Measurements from ENCODE around the gene STAT6. TPM values are rescaled to one million over a fixed set of nuclear protein-coding genes. Genes with fewer than 3 reads are reported as not detected.
A peak's percentile ranks its signal among the peaks of the same experiment; 100 is the strongest.

The STAT6 gene
- total and polyA plus RNA-seq, 2 of the 8 experiments (the other 6 are each of a cell fraction or from before 2014, with no cell fraction given): 32.9 to 38.7 TPM

- DNase-seq (ENCODE audit: low read depth in 1 of 2, low spot score in 2 of 2) (peak in 1 of 2 experiments; percentile 93), FAIRE-seq (peak; percentile 52)
- Histone ChIP-seq H3K56ac (replicated peaks; ENCODE audit: insufficient read length, low read depth, low read length) (peak overlapping the region; percentile 43), H2BK15ac (ENCODE audit: low read length) (peak overlapping the region; percentile 73; the same call in 1 of the 2 replicates), H2AK5ac (ENCODE audit: low read depth, low read length) (0 out of 2 replicates have a peak overlapping the region, but pooled peaks have one; percentile 32), H3K79me2 (ENCODE audit: control insufficient read depth in 1 of 2, insufficient read depth in 2 of 2, low read length in 2 of 2) (no peaks in the 10 kb centered on the region), H2BK5ac (ENCODE audit: low read depth, low read length) (peak overlapping the region; percentile 87), H3K14ac (ENCODE audit: insufficient read length) (peak overlapping the region; percentile 6), H2BK120ac (replicated peaks; ENCODE audit: low read depth, low read length) (no peak overlapping the region), H3K23me2 (ENCODE audit: low read depth, low read length) (peaks cover 15% of the 10 kb centered on the region), H4K20me1 (replicated peaks in 1 of 2; ENCODE audit: control insufficient read depth in 1 of 2, insufficient read depth in 2 of 2, low read length in 2 of 2) (no peaks in the 10 kb centered on the region), H3K9ac (replicated peaks in 1 of 4; ENCODE audit: extremely low read depth in 1 of 4, low read depth in 3 of 4, low read length in 3 of 4) (peak overlapping the region in 3 of 4 experiments; percentile 53 to 57 (median 56); a peak in 5 of 7 replicates), H3K18ac (ENCODE audit: extremely low read depth, low read length) (peak overlapping the region; percentile 42), H3K4me2 (ENCODE audit: insufficient read depth in 1 of 2, low read depth in 2 of 2, low read length in 2 of 2) (peak overlapping the region; percentile 81 to 96), H3K4me3 (ENCODE audit: extremely low read depth in 1 of 4, insufficient read depth in 2 of 4, low read depth in 3 of 4, low read length in 4 of 4) (peak overlapping the region; percentile 5 to 59 (median 50)), H4K8ac (ENCODE audit: extremely low read depth, insufficient read depth, low read length) (peak overlapping the region; percentile 88; the same call in 1 of the 2 replicates), H3K4ac (replicated peaks; ENCODE audit: insufficient read length, low read depth, low read length) (peak overlapping the region; percentile 73), H2AFZ (ENCODE audit: low read length) (peak overlapping the region; percentile 52; the same call in 1 of the 2 replicates), H4K5ac (ENCODE audit: insufficient read length, low read depth, low read length) (peak overlapping the region; percentile 41), H2BK20ac (ENCODE audit: low read length) (0 out of 2 replicates have a peak overlapping the region, but pooled peaks have one; percentile 6), H3K4me1 (replicated peaks in 1 of 4; ENCODE audit: control insufficient read depth in 3 of 4, insufficient read depth in 4 of 4, low read length in 3 of 4) (peaks cover 3 to 31% (median 15%) of the 10 kb centered on the region in 4 experiments), H3K9me3 (ENCODE audit: insufficient read depth in 2 of 2, low read depth in 1 of 2, low read length in 1 of 2) (no peaks in the 10 kb centered on the region), H3K27me3 (replicated peaks in 1 of 4; ENCODE audit: control insufficient read depth in 3 of 4, extremely low read depth in 1 of 4, insufficient read depth in 3 of 4, low read length in 3 of 4) (no peaks in the 10 kb centered on the region), H4K91ac (replicated peaks; ENCODE audit: insufficient read length, low read length) (peak overlapping the region; percentile 94), H3K23ac (ENCODE audit: insufficient read length) (no peak overlapping the region), H2BK12ac (ENCODE audit: low read depth, low read length) (peak overlapping the region; percentile 95), H3K27ac (ENCODE audit: low read depth, low read length) (peak overlapping the region; percentile 87; the same call in 1 of the 2 replicates), H3K79me1 (ENCODE audit: low read depth, low read length) (no peaks in the 10 kb centered on the region), H3K36me3 (ENCODE audit: control insufficient read depth in 2 of 4, insufficient read depth in 4 of 4, low read length in 3 of 4) (no peaks in the 10 kb centered on the region; a peak in 1 of 8 replicates)
- POLR2A ChIA-PET (ENCODE audit: partially characterized antibody): interaction anchor here (0.8 to 13.0 kb wide), 20 partner anchors 14 to 481 kb away, joined by 3 to 352 read pairs (median 6); partner anchors contain the start of genes LRP1, NAB2, NACA and NEMP1
- CTCF ChIA-PET (ENCODE audit: partially characterized antibody): interaction anchor here (0.7 to 15.7 kb wide), 20 partner anchors 8 to 357 kb away, joined by 3 to 325 read pairs (median 19); partner anchors contain the start of genes LRP1, NAB2, NEMP1 and TAC3
- WGBS, 2 experiments (ENCODE audit: extremely low coverage in 1 of 2, insufficient coverage in 1 of 2, insufficient read length in 1 of 2, insufficient replicate concordance in 2 of 2, low coverage in 1 of 2, low lambda C conversion rate in 2 of 2, missing lambda C conversion rate in 1 of 2): 7% methylated on average over 28 of the region's 28 CpGs; no CpG with 5 or more reads in 1 of the 2 experiments
- no peak for TF ChIP-seq SIX5 (IDR thresholded peaks at IDR 0.05; ENCODE audit: low read depth, low read length)
- TF ChIP-seq TBP (IDR thresholded peaks at IDR 0.05; ENCODE audit: low read depth, low read length): peak; percentile 35
- no peak for TF ChIP-seq CTBP2 (IDR thresholded peaks at IDR 0.05; ENCODE audit: borderline replicate concordance, insufficient read depth, insufficient read length, low read length)
- TF ChIP-seq POLR2A (IDR thresholded peaks at IDR 0.05; ENCODE audit: control extremely low read depth in 1 of 2, low read depth in 2 of 2, low read length in 2 of 2): peak in 1 of 2 experiments; percentile 69; a peak in 2 of 3 replicates
- no peak for TF ChIP-seq SP1 (IDR thresholded peaks at IDR 0.05; ENCODE audit: low read depth, low read length)
- TF ChIP-seq ATF3 (IDR thresholded peaks at IDR 0.05; ENCODE audit: insufficient read depth, low read depth, low read length): no peak
- TF ChIP-seq POU5F1 (IDR thresholded peaks at IDR 0.05; ENCODE audit: low read depth, low read length): no peak
- TF ChIP-seq NRF1 (IDR thresholded peaks at IDR 0.05; ENCODE audit: low read depth, low read length): no peak
- TF ChIP-seq EGR1 (IDR thresholded peaks at IDR 0.05; ENCODE audit: borderline replicate concordance, low read depth, low read length): no peak
- TF ChIP-seq RFX5 (IDR thresholded peaks at IDR 0.05; ENCODE audit: borderline replicate concordance, low read depth, low read length): no peak
Observed at GRCh38 chr12:57110104-57111030, 795 bp downstream of the STAT6 start.

All from H1 (cell line).